H1 (cell line): ENCODE data around the gene PIP4K2C. TPM values are rescaled to one million over a fixed set of nuclear protein-coding genes. Genes with fewer than 3 reads are reported as not detected.

Experiments
- CTCF ChIA-PET: fragments of 300-600 bp; sonication (Branson Sonifier 250); formaldehyde crosslinking; loops from one replicate; lab custom pipeline; 2021; ENCODE audit not compliant: partially characterized antibody; lab: Charles Lee
- POLR2A ChIA-PET: fragments of 300-600 bp; sonication (Branson Sonifier 250); formaldehyde crosslinking; loops from one replicate; lab custom pipeline; 2021; ENCODE audit warnings: inconsistent platforms; ENCODE audit not compliant: partially characterized antibody; lab: Charles Lee
- DNase-seq, 2 experiments: peaks; one replicate each; pipeline versions ENCODE4 v3.0.0 to v3.0.0-alpha.2; 2010 to 2022; ENCODE audit warnings: low spot score in 2 of 2, low read depth in 1 of 2, mixed read lengths in 1 of 2
- FAIRE-seq: peaks from 2 replicates; lab custom pipeline; 2011; peaks lifted over from hg19 to GRCh38; lab: Jason Lieb, UNC
- H2AFZ ChIP-seq: 2 replicates; pipeline ENCODE4 v1.8.1; 2012; ENCODE audit warnings: low read length, inconsistent platforms
- H2AK5ac ChIP-seq: 2 replicates; pipeline ENCODE4 v1.6.1; 2013; ENCODE audit warnings: low read depth, low read length
- H2BK120ac ChIP-seq: replicated peaks from 2 replicates; pipeline ENCODE3; 2013; ENCODE audit warnings: low read depth, low read length, inconsistent platforms
- H2BK12ac ChIP-seq: 2 replicates; pipeline ENCODE4 v1.6.1; 2013; ENCODE audit warnings: low read depth, low read length
- H2BK15ac ChIP-seq: 2 replicates; pipeline ENCODE4 v1.6.1; 2013; ENCODE audit warnings: low read length
- H2BK20ac ChIP-seq: 2 replicates; pipeline ENCODE4 v1.6.1; 2013; ENCODE audit warnings: low read length
- H2BK5ac ChIP-seq: 2 replicates; pipeline ENCODE4 v1.6.1; 2013; ENCODE audit warnings: low read depth, low read length
- H3K14ac ChIP-seq: 2 replicates; pipeline ENCODE4 v1.6.1; 2013; ENCODE audit warnings: inconsistent platforms; ENCODE audit not compliant: insufficient read length
- H3K18ac ChIP-seq: 2 replicates; pipeline ENCODE4 v1.6.1; 2013; ENCODE audit warnings: low read length; ENCODE audit errors: extremely low read depth
- H3K23ac ChIP-seq: 2 replicates; pipeline ENCODE4 v1.6.1; 2013; ENCODE audit warnings: inconsistent platforms; ENCODE audit not compliant: insufficient read length
- H3K23me2 ChIP-seq: 2 replicates; pipeline ENCODE4 v1.6.1; 2013; ENCODE audit warnings: low read depth, low read length
- H3K27ac ChIP-seq: 2 replicates; pipeline ENCODE4 v1.6.1; 2011; ENCODE audit warnings: low read depth, low read length, inconsistent platforms
- H3K27me3 ChIP-seq, 4 experiments: replicated peaks in 1 of 4; 1 replicate in 1 of 4; 2 replicates in 3 of 4; pipeline versions ENCODE4 v1.6.1 to v1.8.1; 2011 to 2013; ENCODE audit warnings: low read length in 3 of 4, mild to moderate bottlenecking in 3 of 4, inconsistent platforms in 2 of 4, mixed read lengths in 2 of 4, moderate library complexity in 1 of 4; ENCODE audit not compliant: control insufficient read depth in 3 of 4, insufficient read depth in 3 of 4; ENCODE audit errors: extremely low read depth in 1 of 4
- H3K36me3 ChIP-seq, 4 experiments: 2 replicates each; pipeline versions ENCODE4 v1.6.1 to v1.8.1; 2011 to 2013; ENCODE audit warnings: mild to moderate bottlenecking in 4 of 4, low read length in 3 of 4, moderate library complexity in 2 of 4, control low read depth in 1 of 4, inconsistent platforms in 1 of 4; ENCODE audit not compliant: insufficient read depth in 4 of 4, control insufficient read depth in 2 of 4
- H3K4ac ChIP-seq: replicated peaks from 2 replicates; pipeline ENCODE3; 2013; ENCODE audit warnings: low read length, low read depth, mixed read lengths, inconsistent platforms; ENCODE audit not compliant: insufficient read length
- H3K4me1 ChIP-seq, 4 experiments: replicated peaks in 1 of 4; 1 replicate in 1 of 4; 2 replicates in 3 of 4; pipeline versions ENCODE4 v1.6.1 to v1.8.1; 2011 to 2013; ENCODE audit warnings: low read length in 3 of 4, inconsistent platforms in 2 of 4, mixed read lengths in 1 of 4; ENCODE audit not compliant: insufficient read depth in 4 of 4, control insufficient read depth in 3 of 4
- H3K4me2 ChIP-seq, 2 experiments: 2 replicates each; pipeline versions ENCODE4 v1.6.1 to v1.8.1; 2011 to 2013; ENCODE audit warnings: low read depth in 2 of 2, low read length in 2 of 2, control low read depth in 1 of 2, inconsistent platforms in 1 of 2, mild to moderate bottlenecking in 1 of 2; ENCODE audit not compliant: insufficient read depth in 1 of 2
- H3K4me3 ChIP-seq, 4 experiments: fragments of 200-600, 300-600 bp in 1 of 4; sonication (generic), shearing (Covaris generic), sonication (Bioruptor Twin) in 1 of 4; 2 replicates each; pipeline versions ENCODE4 v1.5.1 to v1.8.1; 2011 to 2016; ENCODE audit warnings: low read length in 4 of 4, low read depth in 3 of 4, control low read depth in 2 of 4, inconsistent platforms in 2 of 4, mild to moderate bottlenecking in 2 of 4, mixed read lengths in 1 of 4, moderate library complexity in 1 of 4; ENCODE audit not compliant: insufficient read depth in 2 of 4; ENCODE audit errors: extremely low read depth in 1 of 4
- H3K56ac ChIP-seq: replicated peaks from 2 replicates; pipeline ENCODE3; 2013; ENCODE audit warnings: low read depth, mild to moderate bottlenecking, mixed read lengths, low read length, inconsistent platforms; ENCODE audit not compliant: insufficient read length
- H3K79me1 ChIP-seq: 2 replicates; pipeline ENCODE4 v1.6.1; 2013; ENCODE audit warnings: low read depth, low read length, control low read depth
- H3K79me2 ChIP-seq, 2 experiments: 2 replicates each; pipeline versions ENCODE4 v1.6.1 to v1.8.1; 2012 to 2013; ENCODE audit warnings: low read length in 2 of 2, mild to moderate bottlenecking in 2 of 2, inconsistent platforms in 1 of 2; ENCODE audit not compliant: insufficient read depth in 2 of 2, control insufficient read depth in 1 of 2
- H3K9ac ChIP-seq, 4 experiments: replicated peaks in 1 of 4; 1 replicate in 1 of 4; 2 replicates in 3 of 4; pipeline versions ENCODE4 v1.6.1 to v1.8.1; 2011 to 2013; ENCODE audit warnings: low read depth in 3 of 4, low read length in 3 of 4, control low read depth in 2 of 4, mild to moderate bottlenecking in 2 of 4, moderate library complexity in 2 of 4, inconsistent platforms in 1 of 4; ENCODE audit errors: extremely low read depth in 1 of 4
- H3K9me3 ChIP-seq, 2 experiments: 2 replicates each; pipeline versions ENCODE4 v1.6.1 to v1.8.1; 2012 to 2013; ENCODE audit warnings: mild to moderate bottlenecking in 2 of 2, moderate library complexity in 2 of 2, control low read depth in 1 of 2, inconsistent platforms in 1 of 2, low read depth in 1 of 2, low read length in 1 of 2, mixed read lengths in 1 of 2; ENCODE audit not compliant: insufficient read depth in 2 of 2
- H4K20me1 ChIP-seq, 2 experiments: replicated peaks in 1 of 2; 2 replicates each; pipeline versions ENCODE3 to v1.8.1; 2011 to 2013; ENCODE audit warnings: inconsistent platforms in 2 of 2, low read length in 2 of 2, mild to moderate bottlenecking in 1 of 2; ENCODE audit not compliant: insufficient read depth in 2 of 2, control insufficient read depth in 1 of 2
- H4K5ac ChIP-seq: 2 replicates; pipeline ENCODE4 v1.6.1; 2013; ENCODE audit warnings: low read length, low read depth, mixed read lengths, inconsistent platforms; ENCODE audit not compliant: insufficient read length
- H4K8ac ChIP-seq: 2 replicates; pipeline ENCODE4 v1.8.0; 2013; ENCODE audit warnings: mild to moderate bottlenecking, moderate library complexity, low read length, inconsistent platforms; ENCODE audit not compliant: insufficient read depth; ENCODE audit errors: extremely low read depth
- H4K91ac ChIP-seq: replicated peaks from 2 replicates; pipeline ENCODE3; 2013; ENCODE audit warnings: low read length, mixed read lengths, inconsistent platforms; ENCODE audit not compliant: insufficient read length
- CBX5 ChIP-seq: fragments of 300-800, 300-1000 bp; sonication (generic); IDR thresholded peaks from 2 replicates; pipeline ENCODE4 v1.7.1; 2016; ENCODE audit warnings: antibody characterized with exemption, low read length, low read depth
- KDM4A ChIP-seq: IDR thresholded peaks from one replicate; pipeline ENCODE4 v1.7.1; 2012; ENCODE audit warnings: low read depth, mild to moderate bottlenecking, moderate library complexity, low read length, inconsistent platforms; ENCODE audit not compliant: severe bottlenecking
- MAFK ChIP-seq: IDR thresholded peaks from 2 replicates; pipeline ENCODE4 v1.6.1; 2012; ENCODE audit warnings: low read depth, mild to moderate bottlenecking, improper control_type of control experiment, low read length
- POLR2A ChIP-seq, 2 experiments: IDR thresholded peaks; 1 replicate in 1 of 2; 2 replicates in 1 of 2; pipeline ENCODE4 v1.6.1; 2011; ENCODE audit warnings: low read depth in 2 of 2, low read length in 2 of 2, mild to moderate bottlenecking in 2 of 2; ENCODE audit errors: control extremely low read depth in 1 of 2
- RAD21 ChIP-seq, 2 experiments: IDR thresholded peaks in 1 of 2; conservative IDR thresholded peaks in 1 of 2; 2 replicates each; pipeline ENCODE4 v1.6.1; 2011; ENCODE audit warnings: low read depth in 2 of 2, low read length in 2 of 2, improper control_type of control experiment in 1 of 2, inconsistent platforms in 1 of 2, mild to moderate bottlenecking in 1 of 2, moderate library complexity in 1 of 2
- RFX5 ChIP-seq: IDR thresholded peaks from 2 replicates; pipeline ENCODE4 v1.6.1; 2011; ENCODE audit warnings: low read depth, low read length, improper control_type of control experiment, borderline replicate concordance
- RXRA ChIP-seq: IDR thresholded peaks from 2 replicates; pipeline ENCODE4 v1.6.1; 2011; ENCODE audit warnings: low read depth, mild to moderate bottlenecking, low read length, moderate library complexity; ENCODE audit not compliant: insufficient read depth
- TEAD4 ChIP-seq: IDR thresholded peaks from 2 replicates; pipeline ENCODE4 v1.6.1; 2012; ENCODE audit warnings: low read depth, low read length, inconsistent platforms, mixed read lengths
- YY1 ChIP-seq: IDR thresholded peaks from 2 replicates; pipeline ENCODE4 v1.6.1; 2011; ENCODE audit warnings: low read depth, mild to moderate bottlenecking, low read length
- WGBS, 2 experiments: shearing (Covaris generic) in 1 of 2; methylation state at CpG; one replicate each; pipeline versions ENCODE4 v1.1.6 to v1.1.7; 2013 to 2015; ENCODE audit warnings: low lambda C conversion rate in 2 of 2, mixed read lengths in 2 of 2, inconsistent platforms in 1 of 2, low coverage in 1 of 2, missing lambda C conversion rate in 1 of 2; ENCODE audit not compliant: insufficient replicate concordance in 2 of 2, insufficient coverage in 1 of 2, insufficient read length in 1 of 2; ENCODE audit errors: extremely low coverage in 1 of 2, missing lambda C conversion rate in 1 of 2; 5-methylcytosine and 5-hydroxymethylcytosine counted together
- polyA plus RNA-seq, 7 experiments: library from polyadenylated mRNA; depleted of rRNA in 3 of 7; stranded (reverse) in 5 of 7; unstranded in 2 of 7; fragments of >200 nt in 5 of 7; fragments of 200-250 nt in 2 of 7; gene quantifications; 1 replicate in 5 of 7; 2 replicates in 1 of 7; 4 replicates in 1 of 7; pipeline versions ENCODE4 v1.2.1 to v1.2.3, GENCODE V29; 2011 to 2013; ENCODE audit warnings: missing spikeins in 2 of 7, mixed read lengths in 2 of 7
- total RNA-seq: library from RNA; stranded (reverse); fragmentation: NEBNext Ultra II Directional; extraction: Animal tissue kit (Norgen Biotek cat#: 25700); gene quantifications from 2 replicates; pipeline ENCODE4 v1.2.1, GENCODE V29; 2021
- TF ChIP-seq, protein P1 (sequence below): IDR thresholded peaks from 2 replicates; pipeline ENCODE4 v1.6.1; 2012; ENCODE audit warnings: inconsistent platforms
- TF ChIP-seq, protein P2 (sequence below): IDR thresholded peaks from 2 replicates; pipeline ENCODE4 v1.6.1; 2011; ENCODE audit warnings: low read depth, mild to moderate bottlenecking, low read length; ENCODE audit not compliant: insufficient read depth

PIP4K2C gene
- total and polyA plus RNA-seq, 2 of the 8 experiments (the other 6 are each of a cell fraction or from before 2014, with no cell fraction given), result 25.0 to 27.1 TPM

DNA sequence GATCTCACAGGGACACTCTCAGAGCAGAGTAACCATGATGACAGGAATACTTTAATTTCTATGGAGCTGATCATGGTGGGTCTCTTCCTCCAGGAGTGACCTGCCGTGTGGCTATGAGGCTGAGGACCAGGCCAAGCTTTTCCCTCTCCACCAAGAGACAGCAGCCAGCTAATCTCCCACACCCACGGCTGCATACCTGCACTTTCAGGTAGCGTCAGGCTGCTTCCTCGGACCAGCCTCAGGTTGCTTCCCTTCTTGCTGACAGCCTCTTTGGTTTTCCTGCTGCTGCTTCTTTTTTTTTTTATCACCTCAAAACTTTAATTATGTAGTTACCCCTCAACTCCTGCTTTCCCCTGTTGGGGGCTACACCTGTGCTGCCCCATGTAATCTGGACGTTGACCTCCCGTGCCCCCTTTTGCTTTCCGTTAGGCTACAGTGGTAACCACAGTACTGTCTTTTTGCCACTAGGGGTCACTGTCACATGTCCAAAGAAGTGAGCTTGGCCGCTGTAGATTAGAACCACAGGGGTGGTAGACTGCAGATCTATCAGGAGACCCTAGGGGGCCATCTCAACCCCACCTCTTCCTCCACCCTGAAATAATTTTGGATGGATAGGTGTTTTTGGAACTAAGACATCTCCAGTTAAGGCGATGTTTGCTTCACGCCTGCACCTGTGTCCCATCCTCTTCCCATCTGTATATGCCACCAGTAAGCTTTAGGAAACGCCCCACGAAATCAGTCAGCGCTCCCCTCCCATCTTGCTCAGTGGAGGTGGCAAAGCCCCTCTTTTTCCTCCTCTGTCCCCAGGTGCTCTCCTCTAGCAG lies 7.8 kb upstream of the PIP4K2C start:
- Histone ChIP-seq H3K4ac (no peak overlapping the region), H3K18ac (no peak overlapping the region), H2BK20ac (no peak overlapping the region), H3K36me3 (peaks cover 8 to 38% (median 16%) of the 10 kb centered on the region in 4 experiments; a peak in 7 of 8 replicates), H3K4me3 (no peak overlapping the region), H2AK5ac (no peak overlapping the region), H3K79me2 (no peaks in the 10 kb centered on the region), H3K4me1 (no peaks in the 10 kb centered on the region), H3K27ac (no peak overlapping the region), H2BK120ac (no peak overlapping the region), H3K56ac (no peak overlapping the region), H4K20me1 (peaks cover 4 to 5% of the 10 kb centered on the region in 2 experiments), H3K79me1 (no peaks in the 10 kb centered on the region), H3K27me3 (no peaks in the 10 kb centered on the region), H3K14ac (no peak overlapping the region), H2BK15ac (no peak overlapping the region), H4K5ac (no peak overlapping the region), H2AFZ (no peak overlapping the region), H3K4me2 (no peak overlapping the region), H2BK12ac (no peak overlapping the region; the same call in 1 of the 2 replicates), H2BK5ac (no peak overlapping the region), H4K8ac (no peak overlapping the region), H3K23me2 (no peaks in the 10 kb centered on the region), H3K9ac (no peak overlapping the region), H3K9me3 (no peaks in the 10 kb centered on the region), H3K23ac (no peak overlapping the region), H4K91ac (no peak overlapping the region)
- CTCF ChIA-PET, result interaction anchor here (0.6 to 7.8 kb wide), 44 partner anchors 8 to 536 kb away, joined by 3 to 201 read pairs (median 5); partner anchors contain the start of genes ARHGEF25, B4GALNT1, DTX3 and TSPAN31
- DNase-seq, result peak; percentile 25 to 76
- 72% methylated on average over 13 of the region's 13 CpGs; no CpG with 5 or more reads in 1 of the 2 experiments for WGBS, 2 experiments
- peak; percentile 76 for FAIRE-seq
- POLR2A ChIA-PET, result interaction anchor here (0.6 to 1.6 kb wide), 13 partner anchors 10 to 331 kb away, joined by 3 to 9 read pairs (median 3); partner anchors contain the start of genes ARHGEF25, B4GALNT1 and TSPAN31
- TF ChIP-seq TEAD4 (no peak), CBX5 (no peak), RXRA (0 out of 2 replicates have a peak, but pooled peaks have one; percentile 31), RFX5 (no peak), POLR2A (IDR thresholded peaks at IDR 0.05; ENCODE audit: control extremely low read depth in 1 of 2, low read depth in 2 of 2, low read length in 2 of 2) (no peak), YY1 (no peak), RAD21 (IDR thresholded peaks at IDR 0.05 in 1 of 2, conservative IDR thresholded peaks at IDR 0.05 in 1 of 2; ENCODE audit: low read depth in 2 of 2, low read length in 2 of 2) (peak; percentile 88 to 94), MAFK (no peak), KDM4A (no peak)
- TF ChIP-seq, protein P1, sequence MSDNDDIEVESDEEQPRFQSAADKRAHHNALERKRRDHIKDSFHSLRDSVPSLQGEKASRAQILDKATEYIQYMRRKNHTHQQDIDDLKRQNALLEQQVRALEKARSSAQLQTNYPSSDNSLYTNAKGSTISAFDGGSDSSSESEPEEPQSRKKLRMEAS, result no peak
- TF ChIP-seq, protein P2, sequence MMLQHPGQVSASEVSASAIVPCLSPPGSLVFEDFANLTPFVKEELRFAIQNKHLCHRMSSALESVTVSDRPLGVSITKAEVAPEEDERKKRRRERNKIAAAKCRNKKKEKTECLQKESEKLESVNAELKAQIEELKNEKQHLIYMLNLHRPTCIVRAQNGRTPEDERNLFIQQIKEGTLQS, result peak; percentile 38; the same call in 1 of the 2 replicates
